ENCODE results near the gene DSP. TPM values are rescaled to one million over a fixed set of nuclear protein-coding genes. Genes with fewer than 3 reads are reported as not detected.
A peak's percentile ranks its signal among the peaks of the same experiment; 100 is the strongest.

The DSP gene
- total and polyA plus RNA-seq, 2 of the 13 experiments (the other 11 are each of a cell fraction or from before 2014, with no cell fraction given), result 89.8 to 117 TPM

DNA sequence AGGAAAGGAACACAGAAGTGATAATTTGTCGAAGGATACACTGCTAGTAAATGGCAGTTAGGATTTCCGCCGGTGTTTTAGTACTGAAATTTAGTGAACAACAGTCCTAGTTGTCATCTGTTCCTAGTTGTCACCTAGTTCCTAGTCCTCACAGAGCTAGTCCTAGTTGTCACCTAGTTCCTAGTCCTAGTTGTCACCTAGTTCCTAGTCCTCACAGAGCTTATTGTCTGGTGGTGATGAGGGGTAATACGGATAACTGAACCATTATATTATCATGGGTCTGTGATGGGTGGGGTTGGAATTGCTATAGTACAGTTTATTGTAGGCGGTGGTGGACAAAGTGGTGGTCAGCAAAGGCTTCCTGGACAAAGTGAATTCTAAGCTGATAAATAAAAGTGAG, 50.3 kb downstream of the DSP start:
- H3K4me3 ChIP-seq (replicated peaks in 1 of 3; ENCODE audit: insufficient read depth in 1 of 3, low read depth in 2 of 3, low read length in 3 of 3), result peak overlapping the region; percentile 77 to 88 (median 86); a peak in 5 of 6 replicates
- BruUV-seq (replicated peaks), result no TSS peak
- no peak for DNase-seq (ENCODE audit: low spot score)
- WGBS (ENCODE audit: low lambda C conversion rate), result 95% methylated on average over 5 of the region's 5 CpGs
- ChIA-PET CTCF (ENCODE audit: low intra/inter-chr PET ratio, low total read pairs) (no interaction called here), POLR2A (interaction anchor here (1.0 to 2.9 kb wide), 4 partner anchors 11 to 166 kb away, joined by 3 to 37 read pairs (median 16); partner anchors contain the start of gene DSP)
- peak overlapping the region; percentile 90 for H3K9ac ChIP-seq (ENCODE audit: insufficient read depth, low read depth, low read length)
- intact Hi-C loops (cut with micrococcal nuclease; ENCODE audit: unreplicated experiment), result loop anchor here (2.0 kb wide), 2 partner anchors 51 to 167 kb away; partner anchors contain the start of gene DSP
- H3K4me1 ChIP-seq (ENCODE audit: insufficient read depth, low read length), result peaks cover 34% of the 10 kb centered on the region
- no peaks in the 10 kb centered on the region for H3K9me3 ChIP-seq (ENCODE audit: low read length)
- in situ Hi-C loops (cut with HindIII; ENCODE audit: extremely low pct_ligation_motif_present, low pct_unique_long_range_greater_than_20kb), result no loop called here
- H3K27me3 ChIP-seq (ENCODE audit: control insufficient read depth in 1 of 2, insufficient read depth in 2 of 2, low read length in 2 of 2), result no peaks in the 10 kb centered on the region
- peaks cover 36% of the 10 kb centered on the region for H3K79me2 ChIP-seq (ENCODE audit: insufficient read depth, low read length)
- ATAC-seq, result no peak
- H4K20me1 ChIP-seq (ENCODE audit: insufficient read depth, low read length), result peaks cover 22% of the 10 kb centered on the region
- H2AFZ ChIP-seq (ENCODE audit: low read length), result no peak overlapping the region
- peaks cover 14 to 32% of the 10 kb centered on the region in 2 experiments for H3K36me3 ChIP-seq (replicated peaks in 1 of 2; ENCODE audit: control insufficient read depth in 1 of 2, insufficient read depth in 2 of 2, low read length in 2 of 2)
- peak overlapping the region; percentile 76 for H3K4me2 ChIP-seq (ENCODE audit: low read depth, low read length)
- H3K27ac ChIP-seq (ENCODE audit: extremely low read length, insufficient read depth, low read length), result no peak overlapping the region
- TF ChIP-seq, protein P1, sequence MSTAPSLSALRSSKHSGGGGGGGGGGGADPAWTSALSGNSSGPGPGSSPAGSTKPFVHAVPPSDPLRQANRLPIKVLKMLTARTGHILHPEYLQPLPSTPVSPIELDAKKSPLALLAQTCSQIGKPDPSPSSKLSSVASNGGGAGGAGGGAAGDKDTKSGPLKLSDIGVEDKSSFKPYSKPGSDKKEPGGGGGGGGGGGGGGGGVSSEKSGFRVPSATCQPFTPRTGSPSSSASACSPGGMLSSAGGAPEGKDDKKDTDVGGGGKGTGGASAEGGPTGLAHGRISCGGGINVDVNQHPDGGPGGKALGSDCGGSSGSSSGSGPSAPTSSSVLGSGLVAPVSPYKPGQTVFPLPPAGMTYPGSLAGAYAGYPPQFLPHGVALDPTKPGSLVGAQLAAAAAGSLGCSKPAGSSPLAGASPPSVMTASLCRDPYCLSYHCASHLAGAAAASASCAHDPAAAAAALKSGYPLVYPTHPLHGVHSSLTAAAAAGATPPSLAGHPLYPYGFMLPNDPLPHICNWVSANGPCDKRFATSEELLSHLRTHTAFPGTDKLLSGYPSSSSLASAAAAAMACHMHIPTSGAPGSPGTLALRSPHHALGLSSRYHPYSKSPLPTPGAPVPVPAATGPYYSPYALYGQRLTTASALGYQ (CRISPR knock-in tag; IDR thresholded peaks at IDR 0.05), result no peak
- 0 out of 2 replicates have a peak, but pooled peaks have one; percentile 25 for TF ChIP-seq NFIC (IDR thresholded peaks at IDR 0.05; ENCODE audit: low read length)
- no peak for FAIRE-seq

DNA sequence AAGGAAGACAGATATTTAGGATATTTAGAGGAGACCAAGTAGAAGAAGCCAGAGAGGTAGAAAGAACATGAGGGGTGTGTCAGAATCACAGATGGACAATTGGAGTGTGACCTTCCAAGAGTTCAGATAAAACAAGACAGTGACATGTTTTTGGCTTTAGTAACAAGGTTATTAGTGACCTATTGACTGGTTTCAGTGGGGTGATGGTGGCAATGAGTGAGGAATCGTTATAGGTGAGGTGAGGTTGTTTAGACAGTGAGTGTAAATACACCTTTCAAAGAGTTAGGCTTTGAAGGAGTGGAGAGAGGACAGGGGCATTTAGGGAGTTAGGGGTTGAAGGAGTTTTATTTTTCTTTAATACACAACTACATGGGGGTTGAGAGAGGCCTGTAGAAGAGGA, 51.8 kb downstream of the DSP start:
- ChIA-PET POLR2A (no interaction called here), CTCF (ENCODE audit: low intra/inter-chr PET ratio, low total read pairs) (no interaction called here)
- whole genome bisulfite sequencing (ENCODE audit: low lambda C conversion rate), result 54% methylated on average over 1 of the region's 1 CpG
- Histone ChIP-seq H3K27me3 (ENCODE audit: control insufficient read depth in 1 of 2, insufficient read depth in 2 of 2, low read length in 2 of 2) (no peaks in the 10 kb centered on the region), H4K20me1 (ENCODE audit: insufficient read depth, low read length) (peaks cover 22% of the 10 kb centered on the region), H3K79me2 (ENCODE audit: insufficient read depth, low read length) (peaks cover 36% of the 10 kb centered on the region), H3K4me3 (replicated peaks in 1 of 3; ENCODE audit: insufficient read depth in 1 of 3, low read depth in 2 of 3, low read length in 3 of 3) (no peak overlapping the region), H3K4me1 (ENCODE audit: insufficient read depth, low read length) (peaks cover 34% of the 10 kb centered on the region), H3K9ac (ENCODE audit: insufficient read depth, low read depth, low read length) (no peak overlapping the region), H3K36me3 (replicated peaks in 1 of 2; ENCODE audit: control insufficient read depth in 1 of 2, insufficient read depth in 2 of 2, low read length in 2 of 2) (peaks cover 15 to 38% of the 10 kb centered on the region in 2 experiments), H3K4me2 (ENCODE audit: low read depth, low read length) (0 out of 2 replicates have a peak overlapping the region, but pooled peaks have one; percentile 63), H2AFZ (ENCODE audit: low read length) (no peak overlapping the region), H3K9me3 (ENCODE audit: low read length) (no peaks in the 10 kb centered on the region), H3K27ac (ENCODE audit: extremely low read length, insufficient read depth, low read length) (no peak overlapping the region)
- TF ChIP-seq ZKSCAN5 (CRISPR knock-in tag; IDR thresholded peaks at IDR 0.05), result peak; percentile 70; the same call in 1 of the 2 replicates
- TF ChIP-seq, protein P2, sequence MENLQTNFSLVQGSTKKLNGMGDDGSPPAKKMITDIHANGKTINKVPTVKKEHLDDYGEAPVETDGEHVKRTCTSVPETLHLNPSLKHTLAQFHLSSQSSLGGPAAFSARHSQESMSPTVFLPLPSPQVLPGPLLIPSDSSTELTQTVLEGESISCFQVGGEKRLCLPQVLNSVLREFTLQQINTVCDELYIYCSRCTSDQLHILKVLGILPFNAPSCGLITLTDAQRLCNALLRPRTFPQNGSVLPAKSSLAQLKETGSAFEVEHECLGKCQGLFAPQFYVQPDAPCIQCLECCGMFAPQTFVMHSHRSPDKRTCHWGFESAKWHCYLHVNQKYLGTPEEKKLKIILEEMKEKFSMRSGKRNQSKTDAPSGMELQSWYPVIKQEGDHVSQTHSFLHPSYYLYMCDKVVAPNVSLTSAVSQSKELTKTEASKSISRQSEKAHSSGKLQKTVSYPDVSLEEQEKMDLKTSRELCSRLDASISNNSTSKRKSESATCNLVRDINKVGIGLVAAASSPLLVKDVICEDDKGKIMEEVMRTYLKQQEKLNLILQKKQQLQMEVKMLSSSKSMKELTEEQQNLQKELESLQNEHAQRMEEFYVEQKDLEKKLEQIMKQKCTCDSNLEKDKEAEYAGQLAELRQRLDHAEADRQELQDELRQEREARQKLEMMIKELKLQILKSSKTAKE (CRISPR knock-in tag; IDR thresholded peaks at IDR 0.05; ENCODE audit: borderline replicate concordance), result no peak
- DNase-seq (ENCODE audit: low spot score), result no peak
- BruUV-seq (replicated peaks), result no TSS peak
- in situ Hi-C loops (cut with HindIII; ENCODE audit: extremely low pct_ligation_motif_present, low pct_unique_long_range_greater_than_20kb) (no loop called here), intact Hi-C loops (cut with micrococcal nuclease; ENCODE audit: unreplicated experiment) (no loop called here)
- peak; percentile 28 for FAIRE-seq
- ATAC-seq, result no peak
